GM12878 (cell line): ENCODE results near the gene KIRREL3. TPM values are rescaled to one million over a fixed set of nuclear protein-coding genes. Genes with fewer than 3 reads are reported as not detected.

Experiments
- ATAC-seq: fragments of 200-7000 bp; cut with Tn5 transposase; 3 replicates; pipeline ENCODE4 v1.9.1; 2020; ENCODE audit warnings: mild to moderate bottlenecking, moderate library complexity
- BruUV-seq: library from RNA; stranded (reverse); fragments of 400-500 nt; replicated peaks from 2 replicates; lab custom pipeline; 2021; lab: Mats Ljungman, UMichigan
- CTCF ChIA-PET: fragments of 300-600 bp; sonication (Branson Sonifier 250); formaldehyde crosslinking; extraction: SDS; loops from one replicate; lab custom pipeline; 2021; ENCODE audit warnings: inconsistent platforms; lab: Yijun Ruan, JAX
- POLR2A ChIA-PET: fragments of 350-600 bp; formaldehyde crosslinking; extraction: SDS; loops from one replicate; lab custom pipeline; 2021; ENCODE audit warnings: inconsistent platforms; lab: Charles Lee
- RAD21 ChIA-PET: fragments of 300-600 bp; sonication (Branson Sonifier 250); formaldehyde crosslinking; loops from one replicate; lab custom pipeline; 2023; ENCODE audit warnings: antibody characterized with exemption; ENCODE audit not compliant: unreplicated experiment; lab: Charles Lee
- SMC1A ChIA-PET: fragments of 300-600 bp; sonication (Branson Sonifier 250); formaldehyde crosslinking; loops from one replicate; lab custom pipeline; 2023; ENCODE audit not compliant: unreplicated experiment, uncharacterized antibody; lab: Charles Lee
- DNase-seq: peaks from one replicate; pipeline ENCODE4 v3.0.0-alpha.2; 2011; ENCODE audit warnings: low read depth, low spot score
- FAIRE-seq: peaks from 3 replicates; lab custom pipeline; 2011; peaks lifted over from hg19 to GRCh38; lab: Jason Lieb, UNC
- H2AFZ ChIP-seq: 2 replicates; pipeline ENCODE4 v1.6.0; 2011; ENCODE audit warnings: low read depth, low read length, control low read depth; ENCODE audit not compliant: control insufficient read depth
- H3K27ac ChIP-seq: 2 replicates; pipeline ENCODE4 v1.5.1; 2011; ENCODE audit warnings: control low read depth; ENCODE audit not compliant: control insufficient read depth, insufficient read depth
- H3K27me3 ChIP-seq, 2 experiments: replicated peaks in 1 of 2; 2 replicates each; pipeline versions ENCODE4 v1.6.0 to v1.6.1; 2011; ENCODE audit warnings: low read length in 1 of 2; ENCODE audit not compliant: control insufficient read depth in 2 of 2, insufficient read depth in 2 of 2
- H3K36me3 ChIP-seq, 2 experiments: 2 replicates each; pipeline ENCODE4 v1.5.1; 2011; ENCODE audit warnings: low read length in 1 of 2; ENCODE audit not compliant: control insufficient read depth in 2 of 2, insufficient read depth in 2 of 2
- H3K4me1 ChIP-seq: 2 replicates; pipeline ENCODE4 v1.6.1; 2011; ENCODE audit warnings: mild to moderate bottlenecking, low read length, moderate library complexity, mixed read lengths; ENCODE audit not compliant: control insufficient read depth, insufficient read depth
- H3K4me2 ChIP-seq: 2 replicates; pipeline ENCODE4 v1.6.0; 2011; ENCODE audit warnings: control low read depth; ENCODE audit not compliant: control insufficient read depth, insufficient read depth
- H3K4me3 ChIP-seq: fragments of 200-600 bp; sonication (generic); 2 replicates; pipeline ENCODE4 v1.5.1; 2016
- H3K79me2 ChIP-seq: 2 replicates; pipeline ENCODE4 v1.6.0; 2011; ENCODE audit warnings: low read length; ENCODE audit not compliant: control insufficient read depth, insufficient read depth
- H3K9ac ChIP-seq: 2 replicates; pipeline ENCODE4 v1.8.0; 2011; ENCODE audit warnings: low read length, control low read depth, mixed read lengths; ENCODE audit not compliant: control insufficient read depth, insufficient read depth
- H3K9me3 ChIP-seq: replicated peaks from 3 replicates; pipeline ENCODE4 v1.5.1; 2011; ENCODE audit warnings: mild to moderate bottlenecking, low read length; ENCODE audit not compliant: control insufficient read depth, insufficient read depth
- H4K20me1 ChIP-seq: 2 replicates; pipeline ENCODE4 v1.6.0; 2011; ENCODE audit not compliant: control insufficient read depth, insufficient read depth
- CBX3 ChIP-seq: fragments of 200-600 bp; sonication (generic); IDR thresholded peaks from 2 replicates; pipeline ENCODE4 v1.6.1; 2016; ENCODE audit warnings: low read depth, borderline replicate concordance
- CEBPZ ChIP-seq: fragments of 150-350 bp; IDR thresholded peaks from 2 replicates; pipeline ENCODE4 v1.6.1; 2016; ENCODE audit warnings: low read depth, low read length
- ESRRA ChIP-seq: IDR thresholded peaks from 2 replicates; pipeline ENCODE4 v1.6.1; 2012; ENCODE audit warnings: mild to moderate bottlenecking, low read length, improper control_type of control experiment
- REST ChIP-seq: IDR thresholded peaks from 2 replicates; pipeline ENCODE4 v1.6.1; 2012; ENCODE audit warnings: mild to moderate bottlenecking, low read depth, low read length
- TAF1 ChIP-seq: IDR thresholded peaks from 2 replicates; pipeline ENCODE4 v1.6.1; 2011; ENCODE audit warnings: mild to moderate bottlenecking, low read depth, low read length, borderline replicate concordance
- WGBS: methylation state at CpG from one replicate; pipeline ENCODE4 v1.1.6; 2016; ENCODE audit warnings: low lambda C conversion rate; ENCODE audit not compliant: insufficient replicate concordance, insufficient coverage; ENCODE audit errors: missing lambda C conversion rate; 5-methylcytosine and 5-hydroxymethylcytosine counted together
- in situ Hi-C: fragments of 300-500 bp; cut with MboI; formaldehyde crosslinking; loops from 9 replicates; pipeline ENCODE4 v1.14.3; 2018; ENCODE audit warnings: mixed read lengths
- intact Hi-C: fragments of 100-400 bp; cut with micrococcal nuclease; formaldehyde crosslinking; loops from one replicate; pipeline ENCODE4 v1.14.2; 2022; ENCODE audit not compliant: unreplicated experiment
- polyA plus RNA-seq, 11 experiments: library from polyadenylated mRNA; depleted of rRNA in 4 of 11; unstranded in 6 of 11; stranded (reverse) in 5 of 11; fragments of >200 nt; fragmentation: Nextera tagmentation in 4 of 11; fragmentation: Illumina TruSeq in 1 of 11; extraction: Ambion mirVana in 4 of 11; extraction: Trizol in 1 of 11; gene quantifications; 1 replicate in 1 of 11; 2 replicates in 10 of 11; pipeline versions ENCODE4 v1.2.1 to v1.2.3, GENCODE V29; 2011 to 2016; ENCODE audit warnings: inconsistent platforms in 2 of 11, missing spikeins in 2 of 11, low read depth in 1 of 11
- total RNA-seq, 4 experiments: library from RNA; depleted of rRNA in 3 of 4; stranded (reverse); fragments of >200 nt in 3 of 4; fragmentation: Illumina TruSeq in 1 of 4; extraction: Trizol in 1 of 4; gene quantifications; 2 replicates each; pipeline versions ENCODE4 v1.2.1 to v1.2.3, GENCODE V29; 2013 to 2021

The KIRREL3 gene
- total and polyA plus RNA-seq, 10 of the 15 experiments (the other 5 are each of a cell fraction or from before 2014, with no cell fraction given) = under 0.01 TPM; not detected in 9

GRCh38 chr11:126939552-126939951 lies 61.0 kb downstream of the KIRREL3 start (continued):
- no peak for TF ChIP-seq CBX3
- TF ChIP-seq ESRRA = no peak
- no peak for TF ChIP-seq CEBPZ
- TF ChIP-seq TAF1 = no peak

- intact Hi-C loops (no loop called here), in situ Hi-C loops (no loop called here)
- Histone ChIP-seq H3K4me1 (no peaks in the 10 kb centered on the region), H3K9me3 (no peaks in the 10 kb centered on the region), H3K36me3 (no peaks in the 10 kb centered on the region), H3K9ac (no peak overlapping the region), H2AFZ (no peak overlapping the region), H3K27me3 (peaks cover 0 to 1% of the 10 kb centered on the region in 2 experiments; a peak in 2 of 4 replicates), H3K79me2 (no peaks in the 10 kb centered on the region), H3K4me2 (no peak overlapping the region), H4K20me1 (no peaks in the 10 kb centered on the region), H3K27ac (no peak overlapping the region), H3K4me3 (no peak overlapping the region)
- ATAC-seq (no peak), FAIRE-seq (no peak), DNase-seq (no peak)
- 17% methylated on average over 4 of the region's 4 CpGs for WGBS
- ChIA-PET POLR2A (no interaction called here), RAD21 (no interaction called here), SMC1A (interaction anchor here (1.0 kb wide), 1 partner anchor 136 kb away, joined by 3 read pairs; no protein-coding TSS in a partner anchor), CTCF (no interaction called here)
- TF ChIP-seq REST (peak; percentile 51; the same call in 1 of the 2 replicates), ESRRA (no peak)
- no TSS peak for BruUV-seq
Observed at GRCh38 chr11:126938718-126939117, 61.9 kb downstream of the KIRREL3 start.
